ENCODE results near the gene PRKCI.
"Not testable (repeated sequence)": the region's sequence is repeated elsewhere in the genome, so short reads cannot be mapped to it uniquely, and the experiment has no call there.

PRKCI gene

GRCh38 chr3:170221924-170222646, at the start of gene PRKCI:
TSS of gene PRKCI (plus strand) at chr3:170222424. CDS start at chr3:170222670, 246 bp downstream.
- DNase-seq (peak; percentile 89 to 90), ATAC-seq (peak; percentile 96)
- Mint-ChIP-seq H3K4me1 (peaks cover 28% of the 10 kb centered on the region), H3K4me3 (peak within 1 kb of the TSS; percentile 88 to 90), H3K27ac (peak within 1 kb of the TSS; percentile 97 to 99), H3K27me3 (no peaks in the 10 kb centered on the region), H3K9me3 (no peaks in the 10 kb centered on the region)

- ATAC-seq, result peak; percentile 77
- H3K27ac Mint-ChIP-seq, result peak overlapping the region in 1 of 2 donors; percentile 48
- H3K4me3 Mint-ChIP-seq, result peak overlapping the region; percentile 67 to 73
Measured at GRCh38 chr3:170178651-170179050, 43.6 kb upstream of the PRKCI start.

GRCh38 chr3:170179432-170179831, 42.8 kb upstream of the PRKCI start:
- H3K4me1 Mint-ChIP-seq, result peaks cover 28% of the 10 kb centered on the region

More at GRCh38 chr3:170178651-170179050, 43.6 kb upstream of the PRKCI start:
- DNase-seq, result peak; percentile 39 to 70
- no peaks in the 10 kb centered on the region for H3K9me3 Mint-ChIP-seq
- H3K4me1 Mint-ChIP-seq, result peaks cover 28% of the 10 kb centered on the region
- H3K27me3 Mint-ChIP-seq, result no peaks in the 10 kb centered on the region

GRCh38 chr3:170180079-170180907, 41.9 kb upstream of the PRKCI start:
- DNase-seq, result no peak
- Mint-ChIP-seq H3K27me3 (no peaks in the 10 kb centered on the region), H3K4me1 (peaks cover 25% of the 10 kb centered on the region), H3K27ac (peak overlapping the region; percentile 100), H3K4me3 (peak overlapping the region; percentile 97 to 98), H3K9me3 (no peaks in the 10 kb centered on the region)
- peak; percentile 54 for ATAC-seq

More at GRCh38 chr3:170179432-170179831, 42.8 kb upstream of the PRKCI start:
- H3K27ac Mint-ChIP-seq, result peak overlapping the region; percentile 54 to 83
- ATAC-seq (no peak), DNase-seq (no peak)
- H3K4me3 Mint-ChIP-seq, result peak overlapping the region; percentile 97 to 98
- H3K9me3 Mint-ChIP-seq, result no peaks in the 10 kb centered on the region
- H3K27me3 Mint-ChIP-seq, result no peaks in the 10 kb centered on the region

GRCh38 chr3:170180908-170181885, 41.0 kb upstream of the PRKCI start, which contains the start of gene PHC3:
TSS of gene PHC3 (minus strand) at chr3:170181733. CDS start at chr3:170181715, 18 bp downstream.
- DNase-seq (peak; percentile 92 to 95), ATAC-seq (peak; percentile 79)
- peak within 1 kb of the TSS; percentile 97 to 98 for H3K4me3 Mint-ChIP-seq
- H3K4me1 Mint-ChIP-seq, result peaks cover 21% of the 10 kb centered on the region
- no peaks in the 10 kb centered on the region for H3K27me3 Mint-ChIP-seq
- no peaks in the 10 kb centered on the region for H3K9me3 Mint-ChIP-seq
- H3K27ac Mint-ChIP-seq, result peak within 1 kb of the TSS; percentile 100

- Mint-ChIP-seq H3K27me3 (peaks cover 7% of the 10 kb centered on the region), H3K4me3 (no peak overlapping the region), H3K27ac (no peak overlapping the region), H3K9me3 (no peaks in the 10 kb centered on the region), H3K4me1 (peaks cover 13% of the 10 kb centered on the region)
- DNase-seq, result no peak
- ATAC-seq, result peak; percentile 52
Measured at GRCh38 chr3:170189398-170190256, 32.6 kb upstream of the PRKCI start.

GRCh38 chr3:170195759-170196158, 26.5 kb upstream of the PRKCI start:
- H3K4me1 Mint-ChIP-seq, H3K4me3 Mint-ChIP-seq, DNase-seq, ATAC-seq, H3K27me3 Mint-ChIP-seq, H3K9me3 Mint-ChIP-seq, H3K27ac Mint-ChIP-seq: not testable (repeated sequence)

- Mint-ChIP-seq H3K27ac (no peak overlapping the region), H3K27me3 (peaks cover 8% of the 10 kb centered on the region), H3K4me1 (peaks cover 6% of the 10 kb centered on the region), H3K9me3 (no peaks in the 10 kb centered on the region), H3K4me3 (no peak overlapping the region)
- peak; percentile 61 for ATAC-seq
- no peak for DNase-seq
Measured at GRCh38 chr3:170196833-170197232, 25.4 kb upstream of the PRKCI start.

GRCh38 chr3:170200987-170201386, 21.2 kb upstream of the PRKCI start:
- Mint-ChIP-seq H3K27ac (no peak overlapping the region), H3K9me3 (no peaks in the 10 kb centered on the region), H3K4me1 (peaks cover 6% of the 10 kb centered on the region), H3K4me3 (no peak overlapping the region), H3K27me3 (peaks cover 9% of the 10 kb centered on the region)
- DNase-seq (no peak), ATAC-seq (no peak)

- ATAC-seq (no peak), DNase-seq (no peak)
- no peaks in the 10 kb centered on the region for H3K9me3 Mint-ChIP-seq
- H3K4me1 Mint-ChIP-seq, result peaks cover 6% of the 10 kb centered on the region
- H3K4me3 Mint-ChIP-seq, result no peak overlapping the region
- H3K27me3 Mint-ChIP-seq, result peaks cover 14% of the 10 kb centered on the region
- H3K27ac Mint-ChIP-seq, result no peak overlapping the region
Measured at GRCh38 chr3:170201527-170201926, 20.7 kb upstream of the PRKCI start.

- ATAC-seq (peak; percentile 43), DNase-seq (no peak)
- Mint-ChIP-seq H3K27ac (no peak overlapping the region), H3K4me1 (peaks cover 6% of the 10 kb centered on the region), H3K9me3 (no peaks in the 10 kb centered on the region), H3K27me3 (peaks cover 16% of the 10 kb centered on the region), H3K4me3 (no peak overlapping the region)
Measured at GRCh38 chr3:170203457-170203856, 18.8 kb upstream of the PRKCI start.

- H3K27ac Mint-ChIP-seq, result no peak overlapping the region
- DNase-seq, result no peak
- H3K27me3 Mint-ChIP-seq, result peaks cover 16% of the 10 kb centered on the region
- H3K4me3 Mint-ChIP-seq, result no peak overlapping the region
- H3K4me1 Mint-ChIP-seq, result peaks cover 6% of the 10 kb centered on the region
- no peak for ATAC-seq
- no peaks in the 10 kb centered on the region for H3K9me3 Mint-ChIP-seq
Measured at GRCh38 chr3:170204023-170204472, 18.2 kb upstream of the PRKCI start.

- H3K4me3 Mint-ChIP-seq, result no peak overlapping the region
Measured at GRCh38 chr3:170204509-170204908, 17.7 kb upstream of the PRKCI start.

GRCh38 chr3:170205302-170205701, 16.9 kb upstream of the PRKCI start:
- peaks cover 16% of the 10 kb centered on the region for H3K27me3 Mint-ChIP-seq
- no peak for DNase-seq

More at GRCh38 chr3:170204509-170204908, 17.7 kb upstream of the PRKCI start:
- DNase-seq, result no peak
- Mint-ChIP-seq H3K9me3 (no peaks in the 10 kb centered on the region), H3K27ac (no peak overlapping the region), H3K27me3 (peaks cover 16% of the 10 kb centered on the region), H3K4me1 (peaks cover 6% of the 10 kb centered on the region)
- no peak for ATAC-seq

More at GRCh38 chr3:170205302-170205701, 16.9 kb upstream of the PRKCI start:
- peaks cover under 1% of the 10 kb centered on the region for H3K4me1 Mint-ChIP-seq
- H3K4me3 Mint-ChIP-seq, result no peak overlapping the region
- no peaks in the 10 kb centered on the region for H3K9me3 Mint-ChIP-seq
- no peak for ATAC-seq
- no peak overlapping the region for H3K27ac Mint-ChIP-seq

All from stimulated activated naive CD8-positive, alpha-beta T cell treated with anti-CD3 and anti-CD28 coated beads, Interleukin-15, amount 100 ng/mL, for 72 hours (primary cell).